ENCODE results near the gene CCDC85C. TPM values are rescaled to one million over a fixed set of nuclear protein-coding genes. Genes with fewer than 3 reads are reported as not detected.

Gene CCDC85C
- total and polyA plus RNA-seq, 10 of the 15 experiments (the other 5 are each of a cell fraction or from before 2014, with no cell fraction given) = 0.03 to 3.6 (median 1.1) TPM

DNA sequence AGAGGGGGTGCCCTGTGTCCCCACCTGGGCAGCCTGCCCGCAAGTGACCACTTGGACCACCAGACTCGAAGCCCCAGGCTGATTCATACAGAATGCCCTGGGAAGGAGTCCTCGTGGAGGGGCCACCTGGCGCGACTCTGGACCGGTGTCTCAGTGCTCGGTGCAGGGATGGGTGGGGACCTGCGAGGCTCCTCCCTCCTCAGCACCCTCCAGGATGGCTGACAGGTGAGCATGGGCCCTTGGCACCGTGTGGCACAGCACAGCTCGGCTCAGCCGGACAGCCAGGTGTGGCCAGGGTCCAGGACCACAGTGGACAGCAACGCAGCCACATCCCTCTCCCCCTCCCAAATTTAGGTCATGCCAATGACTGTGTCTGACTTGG, 78.3 kb downstream of the CCDC85C start (continued):
- TF ChIP-seq, protein P1, sequence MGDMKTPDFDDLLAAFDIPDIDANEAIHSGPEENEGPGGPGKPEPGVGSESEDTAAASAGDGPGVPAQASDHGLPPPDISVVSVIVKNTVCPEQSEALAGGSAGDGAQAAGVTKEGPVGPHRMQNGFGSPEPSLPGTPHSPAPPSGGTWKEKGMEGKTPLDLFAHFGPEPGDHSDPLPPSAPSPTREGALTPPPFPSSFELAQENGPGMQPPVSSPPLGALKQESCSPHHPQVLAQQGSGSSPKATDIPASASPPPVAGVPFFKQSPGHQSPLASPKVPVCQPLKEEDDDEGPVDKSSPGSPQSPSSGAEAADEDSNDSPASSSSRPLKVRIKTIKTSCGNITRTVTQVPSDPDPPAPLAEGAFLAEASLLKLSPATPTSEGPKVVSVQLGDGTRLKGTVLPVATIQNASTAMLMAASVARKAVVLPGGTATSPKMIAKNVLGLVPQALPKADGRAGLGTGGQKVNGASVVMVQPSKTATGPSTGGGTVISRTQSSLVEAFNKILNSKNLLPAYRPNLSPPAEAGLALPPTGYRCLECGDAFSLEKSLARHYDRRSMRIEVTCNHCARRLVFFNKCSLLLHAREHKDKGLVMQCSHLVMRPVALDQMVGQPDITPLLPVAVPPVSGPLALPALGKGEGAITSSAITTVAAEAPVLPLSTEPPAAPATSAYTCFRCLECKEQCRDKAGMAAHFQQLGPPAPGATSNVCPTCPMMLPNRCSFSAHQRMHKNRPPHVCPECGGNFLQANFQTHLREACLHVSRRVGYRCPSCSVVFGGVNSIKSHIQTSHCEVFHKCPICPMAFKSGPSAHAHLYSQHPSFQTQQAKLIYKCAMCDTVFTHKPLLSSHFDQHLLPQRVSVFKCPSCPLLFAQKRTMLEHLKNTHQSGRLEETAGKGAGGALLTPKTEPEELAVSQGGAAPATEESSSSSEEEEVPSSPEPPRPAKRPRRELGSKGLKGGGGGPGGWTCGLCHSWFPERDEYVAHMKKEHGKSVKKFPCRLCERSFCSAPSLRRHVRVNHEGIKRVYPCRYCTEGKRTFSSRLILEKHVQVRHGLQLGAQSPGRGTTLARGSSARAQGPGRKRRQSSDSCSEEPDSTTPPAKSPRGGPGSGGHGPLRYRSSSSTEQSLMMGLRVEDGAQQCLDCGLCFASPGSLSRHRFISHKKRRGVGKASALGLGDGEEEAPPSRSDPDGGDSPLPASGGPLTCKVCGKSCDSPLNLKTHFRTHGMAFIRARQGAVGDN (IDR thresholded peaks at IDR 0.05) = no peak
- TF ChIP-seq, protein P2, sequence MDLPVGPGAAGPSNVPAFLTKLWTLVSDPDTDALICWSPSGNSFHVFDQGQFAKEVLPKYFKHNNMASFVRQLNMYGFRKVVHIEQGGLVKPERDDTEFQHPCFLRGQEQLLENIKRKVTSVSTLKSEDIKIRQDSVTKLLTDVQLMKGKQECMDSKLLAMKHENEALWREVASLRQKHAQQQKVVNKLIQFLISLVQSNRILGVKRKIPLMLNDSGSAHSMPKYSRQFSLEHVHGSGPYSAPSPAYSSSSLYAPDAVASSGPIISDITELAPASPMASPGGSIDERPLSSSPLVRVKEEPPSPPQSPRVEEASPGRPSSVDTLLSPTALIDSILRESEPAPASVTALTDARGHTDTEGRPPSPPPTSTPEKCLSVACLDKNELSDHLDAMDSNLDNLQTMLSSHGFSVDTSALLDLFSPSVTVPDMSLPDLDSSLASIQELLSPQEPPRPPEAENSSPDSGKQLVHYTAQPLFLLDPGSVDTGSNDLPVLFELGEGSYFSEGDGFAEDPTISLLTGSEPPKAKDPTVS (IDR thresholded peaks at IDR 0.05; ENCODE audit: low read depth, low read length) = no peak
- TF ChIP-seq NFYB (IDR thresholded peaks at IDR 0.05; ENCODE audit: insufficient read depth, low read depth, low read length) = no peak
- TF ChIP-seq SIX5 (IDR thresholded peaks at IDR 0.05; ENCODE audit: low read depth, low read length, severe bottlenecking) = no peak
- TF ChIP-seq SMAD5 (IDR thresholded peaks at IDR 0.05; ENCODE audit: low read depth) = no peak
- TF ChIP-seq, protein P3, sequence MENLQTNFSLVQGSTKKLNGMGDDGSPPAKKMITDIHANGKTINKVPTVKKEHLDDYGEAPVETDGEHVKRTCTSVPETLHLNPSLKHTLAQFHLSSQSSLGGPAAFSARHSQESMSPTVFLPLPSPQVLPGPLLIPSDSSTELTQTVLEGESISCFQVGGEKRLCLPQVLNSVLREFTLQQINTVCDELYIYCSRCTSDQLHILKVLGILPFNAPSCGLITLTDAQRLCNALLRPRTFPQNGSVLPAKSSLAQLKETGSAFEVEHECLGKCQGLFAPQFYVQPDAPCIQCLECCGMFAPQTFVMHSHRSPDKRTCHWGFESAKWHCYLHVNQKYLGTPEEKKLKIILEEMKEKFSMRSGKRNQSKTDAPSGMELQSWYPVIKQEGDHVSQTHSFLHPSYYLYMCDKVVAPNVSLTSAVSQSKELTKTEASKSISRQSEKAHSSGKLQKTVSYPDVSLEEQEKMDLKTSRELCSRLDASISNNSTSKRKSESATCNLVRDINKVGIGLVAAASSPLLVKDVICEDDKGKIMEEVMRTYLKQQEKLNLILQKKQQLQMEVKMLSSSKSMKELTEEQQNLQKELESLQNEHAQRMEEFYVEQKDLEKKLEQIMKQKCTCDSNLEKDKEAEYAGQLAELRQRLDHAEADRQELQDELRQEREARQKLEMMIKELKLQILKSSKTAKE (IDR thresholded peaks at IDR 0.05; ENCODE audit: low read depth, poor library complexity, severe bottlenecking) = no peak

Data from GM12878 (cell line).